SK-N-SH (cell line): Measurements from ENCODE around the gene NEUROG2. TPM values are rescaled to one million over a fixed set of nuclear protein-coding genes. Genes with fewer than 3 reads are reported as not detected.

ENCODE experiments used
- CTCF ChIA-PET: fragments of 300-600, 350-600 bp; formaldehyde crosslinking; extraction: SDS; loops from one replicate; lab custom pipeline; 2021; lab: Yijun Ruan, JAX
- POLR2A ChIA-PET: fragments of 350-600 bp; sonication (Branson Sonifier 250); formaldehyde crosslinking; extraction: SDS; loops from one replicate; lab custom pipeline; 2020; ENCODE audit warnings: antibody characterized with exemption, inconsistent platforms; lab: Yijun Ruan, JAX
- DNase-seq: peaks from one replicate; pipeline ENCODE4 v3.0.0; 2012
- H2AFZ ChIP-seq: fragments of 200-600 bp; sonication (generic); 2 replicates; pipeline ENCODE4 v1.8.1; 2016; ENCODE audit warnings: antibody characterized with exemption, mild to moderate bottlenecking, low read depth
- H3F3A ChIP-seq: fragments of 200-600 bp; sonication (generic); replicated peaks from 2 replicates; pipeline ENCODE3; 2016; ENCODE audit warnings: antibody characterized with exemption, mild to moderate bottlenecking; ENCODE audit not compliant: insufficient read depth
- H3K27ac ChIP-seq, 2 experiments: fragments of 200-500 bp in 1 of 2; fragments of 200-600 bp in 1 of 2; sonication (Bioruptor generic) in 1 of 2; sonication (generic), shearing (Covaris generic) in 1 of 2; 2 replicates each; pipeline versions ENCODE4 v1.5.1 to v1.6.1; 2014 to 2016; ENCODE audit warnings: low read depth in 2 of 2, inconsistent platforms in 1 of 2, low read length in 1 of 2, mild to moderate bottlenecking in 1 of 2, mixed read lengths in 1 of 2
- H3K27me3 ChIP-seq: fragments of 200-600 bp; sonication (generic), shearing (Covaris generic); 2 replicates; pipeline ENCODE4 v1.6.1; 2016; ENCODE audit warnings: mixed run types; ENCODE audit not compliant: insufficient read depth
- H3K36me3 ChIP-seq, 2 experiments: fragments of 200-500 bp in 1 of 2; fragments of 200-600 bp in 1 of 2; sonication (Bioruptor generic) in 1 of 2; sonication (generic) in 1 of 2; replicated peaks in 1 of 2; 2 replicates each; pipeline versions ENCODE3 to v1.5.1; 2014 to 2016; ENCODE audit warnings: low read length in 1 of 2, mild to moderate bottlenecking in 1 of 2; ENCODE audit not compliant: insufficient read depth in 2 of 2, control insufficient read depth in 1 of 2
- H3K4me1 ChIP-seq, 2 experiments: fragments of 200-500 bp in 1 of 2; fragments of 200-600 bp in 1 of 2; sonication (Bioruptor generic) in 1 of 2; sonication (generic), shearing (Covaris generic) in 1 of 2; 2 replicates each; pipeline versions ENCODE4 v1.5.1 to v1.6.1; 2014 to 2016; ENCODE audit warnings: low read depth in 1 of 2, low read length in 1 of 2, mixed run types in 1 of 2; ENCODE audit not compliant: insufficient read depth in 2 of 2, control insufficient read depth in 1 of 2
- H3K4me2 ChIP-seq: fragments of 200-600 bp; sonication (generic), shearing (Covaris generic); 2 replicates; pipeline ENCODE4 v1.6.1; 2017; ENCODE audit warnings: mixed run types
- H3K4me3 ChIP-seq, 2 experiments: fragments of 200-500 bp in 1 of 2; fragments of 200-600 bp in 1 of 2; sonication (Bioruptor generic) in 1 of 2; sonication (generic), shearing (Covaris generic) in 1 of 2; 2 replicates each; pipeline versions ENCODE4 v1.5.1 to v1.8.1; 2014 to 2016; ENCODE audit warnings: low read depth in 2 of 2, inconsistent platforms in 1 of 2, low read length in 1 of 2, mild to moderate bottlenecking in 1 of 2, mixed read lengths in 1 of 2, moderate library complexity in 1 of 2
- H3K79me2 ChIP-seq: fragments of 200-600 bp; sonication (generic); 2 replicates; pipeline ENCODE4 v1.8.1; 2017; ENCODE audit warnings: mild to moderate bottlenecking; ENCODE audit not compliant: insufficient read depth
- H3K9ac ChIP-seq: fragments of 200-600 bp; sonication (generic); 2 replicates; pipeline ENCODE4 v1.6.1; 2017; ENCODE audit warnings: mixed run types
- H3K9me2 ChIP-seq: fragments of 200-600 bp; sonication (generic); 2 replicates; pipeline ENCODE4 v1.6.1; 2017; ENCODE audit warnings: mixed run types
- H3K9me3 ChIP-seq: fragments of 200-600 bp; sonication (generic); 2 replicates; pipeline ENCODE4 v1.6.1; 2017; ENCODE audit warnings: mixed run types, mild to moderate bottlenecking, moderate library complexity
- H4K20me1 ChIP-seq: fragments of 200-600 bp; sonication (generic); 2 replicates; pipeline ENCODE4 v1.6.1; 2017; ENCODE audit warnings: mild to moderate bottlenecking, mixed run types; ENCODE audit not compliant: insufficient read depth
- ELF1 ChIP-seq: IDR thresholded peaks from 2 replicates; pipeline ENCODE4 v1.4.0; 2012
- EP300 ChIP-seq, 2 experiments: IDR thresholded peaks; 2 replicates each; pipeline versions ENCODE4 v1.4.0 to v1.6.1; 2012; ENCODE audit warnings: borderline replicate concordance in 1 of 2, low read depth in 1 of 2, low read length in 1 of 2
- FOSL2 ChIP-seq: IDR thresholded peaks from 2 replicates; pipeline ENCODE4 v1.4.0; 2012; ENCODE audit warnings: low read depth, mild to moderate bottlenecking, moderate library complexity, borderline replicate concordance
- FOXM1 ChIP-seq: IDR thresholded peaks from 2 replicates; pipeline ENCODE4 v1.4.0; 2012; ENCODE audit warnings: low read depth, mild to moderate bottlenecking
- GABPA ChIP-seq: IDR thresholded peaks from 2 replicates; pipeline ENCODE4 v1.4.0; 2012; ENCODE audit warnings: low read depth, mild to moderate bottlenecking
- GATA2 ChIP-seq: sonication (generic); formaldehyde crosslinking; IDR thresholded peaks from 2 replicates; pipeline ENCODE4 v1.5.0; 2020; ENCODE audit warnings: mild to moderate bottlenecking, missing genetic modification reagents
- JUND ChIP-seq: IDR thresholded peaks from 2 replicates; pipeline ENCODE4 v1.4.0; 2012
- MEF2A ChIP-seq: IDR thresholded peaks from 2 replicates; pipeline ENCODE4 v1.4.0; 2012; ENCODE audit warnings: low read depth, borderline replicate concordance
- NRF1 ChIP-seq: IDR thresholded peaks from 2 replicates; pipeline ENCODE4 v1.6.1; 2012; ENCODE audit warnings: low read depth, mild to moderate bottlenecking, low read length
- RAD21 ChIP-seq: IDR thresholded peaks from 2 replicates; pipeline ENCODE4 v1.6.1; 2012; ENCODE audit warnings: mild to moderate bottlenecking, low read length
- RCOR1 ChIP-seq: fragments of 150-350 bp; IDR thresholded peaks from 2 replicates; pipeline ENCODE4 v1.6.1; 2017; ENCODE audit warnings: antibody characterized with exemption, low read length
- RFX5 ChIP-seq: IDR thresholded peaks from 2 replicates; pipeline ENCODE4 v1.6.1; 2012; ENCODE audit warnings: mild to moderate bottlenecking, improper control_type of control experiment, low read length
- SIN3A ChIP-seq: IDR thresholded peaks from 2 replicates; pipeline ENCODE4 v1.6.1; 2012; ENCODE audit warnings: low read depth, mild to moderate bottlenecking, low read length, moderate library complexity, borderline replicate concordance
- SMC3 ChIP-seq: IDR thresholded peaks from 2 replicates; pipeline ENCODE4 v1.6.1; 2012; ENCODE audit warnings: low read depth, low read length, improper control_type of control experiment
- TAF1 ChIP-seq: IDR thresholded peaks from 2 replicates; pipeline ENCODE4 v1.6.1; 2012; ENCODE audit warnings: low read depth, mild to moderate bottlenecking, low read length, moderate library complexity, borderline replicate concordance
- TEAD4 ChIP-seq: IDR thresholded peaks from 2 replicates; pipeline ENCODE4 v1.4.0; 2012; ENCODE audit warnings: mild to moderate bottlenecking, borderline replicate concordance; ENCODE audit not compliant: insufficient read depth
- WGBS: methylation state at CpG from one replicate; pipeline ENCODE4 v1.1.6; 2017; ENCODE audit warnings: low lambda C conversion rate; 5-methylcytosine and 5-hydroxymethylcytosine counted together
- polyA plus RNA-seq, 3 experiments: library from polyadenylated mRNA; depleted of rRNA; stranded (reverse); fragments of >200 nt; gene quantifications; 2 replicates each; pipeline ENCODE4 v1.2.3, GENCODE V29; 2012
- TF ChIP-seq, protein P1 (sequence below): fragments of 150-350 bp; IDR thresholded peaks from 2 replicates; pipeline ENCODE4 v1.6.1; 2016; ENCODE audit warnings: mild to moderate bottlenecking, low read depth, low read length
- TF ChIP-seq, protein P2 (sequence below): IDR thresholded peaks from 2 replicates; pipeline ENCODE4 v1.4.0; 2012; ENCODE audit warnings: low read depth
- TF ChIP-seq, protein P3 (sequence below): fragments of 200-600 bp; sonication (generic); IDR thresholded peaks from 2 replicates; pipeline ENCODE4 v1.6.1; 2017; ENCODE audit warnings: antibody characterized with exemption, mild to moderate bottlenecking, moderate library complexity
- TF ChIP-seq, protein P4 (sequence below): IDR thresholded peaks from 2 replicates; pipeline ENCODE4 v1.4.0; 2012; ENCODE audit warnings: low read depth, borderline replicate concordance
- TF ChIP-seq, protein P5 (sequence below): IDR thresholded peaks from 2 replicates; pipeline ENCODE4 v1.4.0; 2012; ENCODE audit warnings: low read depth, borderline replicate concordance

The NEUROG2 gene
- polyA plus RNA-seq, 1 of the 3 experiments (the other 2 are of a cell fraction): not detected

DNA sequence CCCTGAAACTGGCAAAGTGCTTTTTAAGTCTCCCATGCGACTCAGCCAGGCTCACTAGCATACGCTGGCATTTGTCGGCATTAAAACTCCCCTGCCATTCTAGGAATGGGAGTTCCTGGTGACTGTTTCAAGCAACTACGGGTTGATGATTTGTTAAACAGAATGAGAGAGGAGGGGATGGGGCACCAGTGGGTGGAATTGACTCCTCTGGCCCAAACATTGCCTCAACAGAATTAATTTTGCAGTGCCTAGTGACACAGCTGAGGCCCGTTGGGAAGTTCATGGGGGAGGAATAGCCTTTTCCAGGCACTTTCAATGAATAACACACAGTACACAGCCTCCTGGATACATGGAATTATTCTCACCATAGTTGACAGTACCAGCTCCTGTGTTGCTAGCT is 30.1 kb downstream of the NEUROG2 start:
- POLR2A ChIA-PET: no interaction called here
- Histone ChIP-seq H3K9me3 (no peaks in the 10 kb centered on the region; the same call in 1 of the 2 replicates), H4K20me1 (no peaks in the 10 kb centered on the region), H3K27me3 (no peaks in the 10 kb centered on the region; the same call in 1 of the 2 replicates), H3F3A (no peaks in the 10 kb centered on the region), H3K27ac (no peak overlapping the region), H3K36me3 (no peaks in the 10 kb centered on the region), H2AFZ (no peak overlapping the region)
- TF ChIP-seq, protein P1, sequence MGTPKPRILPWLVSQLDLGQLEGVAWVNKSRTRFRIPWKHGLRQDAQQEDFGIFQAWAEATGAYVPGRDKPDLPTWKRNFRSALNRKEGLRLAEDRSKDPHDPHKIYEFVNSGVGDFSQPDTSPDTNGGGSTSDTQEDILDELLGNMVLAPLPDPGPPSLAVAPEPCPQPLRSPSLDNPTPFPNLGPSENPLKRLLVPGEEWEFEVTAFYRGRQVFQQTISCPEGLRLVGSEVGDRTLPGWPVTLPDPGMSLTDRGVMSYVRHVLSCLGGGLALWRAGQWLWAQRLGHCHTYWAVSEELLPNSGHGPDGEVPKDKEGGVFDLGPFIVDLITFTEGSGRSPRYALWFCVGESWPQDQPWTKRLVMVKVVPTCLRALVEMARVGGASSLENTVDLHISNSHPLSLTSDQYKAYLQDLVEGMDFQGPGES: no peak
- TF ChIP-seq MEF2A (no peak), SIN3A (no peak), RAD21 (no peak), ELF1 (no peak)
- TF ChIP-seq, protein P2, sequence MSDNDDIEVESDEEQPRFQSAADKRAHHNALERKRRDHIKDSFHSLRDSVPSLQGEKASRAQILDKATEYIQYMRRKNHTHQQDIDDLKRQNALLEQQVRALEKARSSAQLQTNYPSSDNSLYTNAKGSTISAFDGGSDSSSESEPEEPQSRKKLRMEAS: no peak
- TF ChIP-seq, all 33 proteins: peak for 0
- WGBS: 63% methylated on average over 5 of the region's 5 CpGs
- no peaks in the 10 kb centered on the region for H3K9me2 ChIP-seq
- H3K4me2 ChIP-seq: no peak overlapping the region
- H3K9ac ChIP-seq: no peak overlapping the region
- no peak overlapping the region for H3K4me3 ChIP-seq
- no peak for DNase-seq
- CTCF ChIA-PET: no interaction called here
- no peaks in the 10 kb centered on the region for H3K4me1 ChIP-seq
- no peaks in the 10 kb centered on the region for H3K79me2 ChIP-seq

DNA sequence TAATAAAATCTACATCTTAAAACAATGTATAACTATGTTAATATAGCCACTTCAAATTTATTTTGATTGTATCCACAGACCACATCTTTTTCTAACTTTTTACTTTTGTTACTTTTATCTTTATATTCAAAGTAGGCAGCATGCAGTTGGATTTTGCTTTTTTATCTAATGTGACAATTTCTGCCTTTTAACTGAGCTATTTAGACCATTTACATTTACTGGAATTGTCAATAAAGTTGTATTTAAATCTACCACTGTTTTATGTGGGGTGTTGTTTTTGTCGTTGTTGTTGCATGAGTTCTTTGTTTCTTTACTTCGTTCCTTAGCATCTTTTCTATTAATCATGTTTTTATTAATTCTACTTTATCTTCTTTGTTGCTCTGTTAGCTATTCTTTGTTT is 42.0 kb downstream of the NEUROG2 start:
- no peak for TF ChIP-seq FOSL2
- no peak for TF ChIP-seq NRF1
- TF ChIP-seq RFX5: no peak
- no peak for TF ChIP-seq EP300 (IDR thresholded peaks at IDR 0.05; ENCODE audit: borderline replicate concordance in 1 of 2, low read depth in 1 of 2, low read length in 1 of 2)
- TF ChIP-seq JUND: no peak
- no peak for TF ChIP-seq FOXM1
- TF ChIP-seq, protein P3, sequence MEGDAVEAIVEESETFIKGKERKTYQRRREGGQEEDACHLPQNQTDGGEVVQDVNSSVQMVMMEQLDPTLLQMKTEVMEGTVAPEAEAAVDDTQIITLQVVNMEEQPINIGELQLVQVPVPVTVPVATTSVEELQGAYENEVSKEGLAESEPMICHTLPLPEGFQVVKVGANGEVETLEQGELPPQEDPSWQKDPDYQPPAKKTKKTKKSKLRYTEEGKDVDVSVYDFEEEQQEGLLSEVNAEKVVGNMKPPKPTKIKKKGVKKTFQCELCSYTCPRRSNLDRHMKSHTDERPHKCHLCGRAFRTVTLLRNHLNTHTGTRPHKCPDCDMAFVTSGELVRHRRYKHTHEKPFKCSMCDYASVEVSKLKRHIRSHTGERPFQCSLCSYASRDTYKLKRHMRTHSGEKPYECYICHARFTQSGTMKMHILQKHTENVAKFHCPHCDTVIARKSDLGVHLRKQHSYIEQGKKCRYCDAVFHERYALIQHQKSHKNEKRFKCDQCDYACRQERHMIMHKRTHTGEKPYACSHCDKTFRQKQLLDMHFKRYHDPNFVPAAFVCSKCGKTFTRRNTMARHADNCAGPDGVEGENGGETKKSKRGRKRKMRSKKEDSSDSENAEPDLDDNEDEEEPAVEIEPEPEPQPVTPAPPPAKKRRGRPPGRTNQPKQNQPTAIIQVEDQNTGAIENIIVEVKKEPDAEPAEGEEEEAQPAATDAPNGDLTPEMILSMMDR: no peak
- no peak for TF ChIP-seq RCOR1
- TF ChIP-seq GABPA: no peak
- TF ChIP-seq GATA2 (CRISPR knock-in tag): no peak
- TF ChIP-seq, protein P4, sequence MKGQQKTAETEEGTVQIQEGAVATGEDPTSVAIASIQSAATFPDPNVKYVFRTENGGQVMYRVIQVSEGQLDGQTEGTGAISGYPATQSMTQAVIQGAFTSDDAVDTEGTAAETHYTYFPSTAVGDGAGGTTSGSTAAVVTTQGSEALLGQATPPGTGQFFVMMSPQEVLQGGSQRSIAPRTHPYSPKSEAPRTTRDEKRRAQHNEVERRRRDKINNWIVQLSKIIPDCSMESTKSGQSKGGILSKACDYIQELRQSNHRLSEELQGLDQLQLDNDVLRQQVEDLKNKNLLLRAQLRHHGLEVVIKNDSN: no peak
- no peak for TF ChIP-seq SMC3
- no peak for TF ChIP-seq SIN3A
- TF ChIP-seq, protein P5, sequence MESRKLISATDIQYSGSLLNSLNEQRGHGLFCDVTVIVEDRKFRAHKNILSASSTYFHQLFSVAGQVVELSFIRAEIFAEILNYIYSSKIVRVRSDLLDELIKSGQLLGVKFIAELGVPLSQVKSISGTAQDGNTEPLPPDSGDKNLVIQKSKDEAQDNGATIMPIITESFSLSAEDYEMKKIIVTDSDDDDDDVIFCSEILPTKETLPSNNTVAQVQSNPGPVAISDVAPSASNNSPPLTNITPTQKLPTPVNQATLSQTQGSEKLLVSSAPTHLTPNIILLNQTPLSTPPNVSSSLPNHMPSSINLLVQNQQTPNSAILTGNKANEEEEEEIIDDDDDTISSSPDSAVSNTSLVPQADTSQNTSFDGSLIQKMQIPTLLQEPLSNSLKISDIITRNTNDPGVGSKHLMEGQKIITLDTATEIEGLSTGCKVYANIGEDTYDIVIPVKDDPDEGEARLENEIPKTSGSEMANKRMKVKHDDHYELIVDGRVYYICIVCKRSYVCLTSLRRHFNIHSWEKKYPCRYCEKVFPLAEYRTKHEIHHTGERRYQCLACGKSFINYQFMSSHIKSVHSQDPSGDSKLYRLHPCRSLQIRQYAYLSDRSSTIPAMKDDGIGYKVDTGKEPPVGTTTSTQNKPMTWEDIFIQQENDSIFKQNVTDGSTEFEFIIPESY: no peak
- no peak for TF ChIP-seq TEAD4
- TF ChIP-seq RAD21: no peak
- TF ChIP-seq TAF1: no peak
- TF ChIP-seq, protein P2: no peak
- no peak overlapping the region for H3K4me3 ChIP-seq
- H3K9ac ChIP-seq: no peak overlapping the region
- no peak overlapping the region for H3K27ac ChIP-seq
- no peak overlapping the region for H2AFZ ChIP-seq
- no peaks in the 10 kb centered on the region for H4K20me1 ChIP-seq
- 40% methylated on average over 2 of the region's 2 CpGs for WGBS
- DNase-seq: no peak
- POLR2A ChIA-PET: no interaction called here
- CTCF ChIA-PET: no interaction called here
- H3K79me2 ChIP-seq: no peaks in the 10 kb centered on the region
- no peaks in the 10 kb centered on the region for H3K4me1 ChIP-seq
- H3K9me3 ChIP-seq: no peaks in the 10 kb centered on the region
- H3K4me2 ChIP-seq: no peak overlapping the region
- H3K9me2 ChIP-seq: no peaks in the 10 kb centered on the region
- no peaks in the 10 kb centered on the region for H3K36me3 ChIP-seq
- H3K27me3 ChIP-seq: no peaks in the 10 kb centered on the region
- H3F3A ChIP-seq: no peaks in the 10 kb centered on the region
